Spleen (tissue), 11 donors: ENCODE measurements around the gene PPP2R3A. TPM values are rescaled to one million over a fixed set of nuclear protein-coding genes. Genes with fewer than 3 reads are reported as not detected.

Experiments used
- DNase-seq: peaks from one replicate; pipeline ENCODE4 v3.0.0-alpha.2; 2020
- H3K27ac ChIP-seq, 8 donors: fragments of 200-600 bp; sonication (generic) in 7 of 8; 1 replicate in 4 of 8; 2 replicates in 4 of 8; pipeline versions ENCODE4 v1.5.0 to v1.8.0; 2016 to 2021; ENCODE audit warnings: inconsistent platforms in 4 of 8, mild to moderate bottlenecking in 4 of 8, moderate library complexity in 1 of 8
- H3K27me3 ChIP-seq, 7 donors: fragments of 200-600 bp; sonication (generic) in 6 of 7; replicated peaks in 1 of 7; 1 replicate in 4 of 7; 2 replicates in 3 of 7; pipeline versions ENCODE4 v1.5.0 to v1.8.0; 2016 to 2021; ENCODE audit warnings: inconsistent platforms in 3 of 7, mild to moderate bottlenecking in 1 of 7
- H3K36me3 ChIP-seq, 6 donors: fragments of 200-600 bp; sonication (generic) in 5 of 6; 1 replicate in 4 of 6; 2 replicates in 2 of 6; pipeline versions ENCODE4 v1.5.0 to v1.8.0; 2016 to 2021; ENCODE audit warnings: inconsistent platforms in 2 of 6
- H3K4me1 ChIP-seq, 6 donors: fragments of 200-600 bp; sonication (generic) in 5 of 6; 1 replicate in 3 of 6; 2 replicates in 3 of 6; pipeline versions ENCODE4 v1.5.0 to v1.8.0; 2016 to 2021; ENCODE audit warnings: inconsistent platforms in 3 of 6
- H3K4me3 ChIP-seq, 8 donors: fragments of 200-600 bp; sonication (generic) in 7 of 8; 1 replicate in 4 of 8; 2 replicates in 4 of 8; pipeline versions ENCODE4 v1.5.0 to v1.8.0; 2016 to 2021; ENCODE audit warnings: inconsistent platforms in 4 of 8, mild to moderate bottlenecking in 4 of 8, moderate library complexity in 2 of 8
- H3K9me3 ChIP-seq, 8 donors: fragments of 200-600 bp; sonication (generic) in 7 of 8; 1 replicate in 4 of 8; 2 replicates in 4 of 8; pipeline versions ENCODE4 v1.5.0 to v1.8.0; 2016 to 2021; ENCODE audit warnings: inconsistent platforms in 4 of 8
- POLR2A ChIP-seq, 3 donors: fragments of 450-650 bp; IDR thresholded peaks; one replicate each; pipeline ENCODE4 v1.5.1; 2017; ENCODE audit warnings: antibody characterized with exemption in 3 of 3, mild to moderate bottlenecking in 1 of 3
- POLR2AphosphoS5 ChIP-seq, 3 donors: sonication (generic); formaldehyde crosslinking; IDR thresholded peaks; one replicate each; pipeline ENCODE4 v1.5.1; 2017; ENCODE audit warnings: antibody characterized with exemption in 3 of 3
- WGBS, 5 donors: extraction: QIAGEN DNeasy Blood & Tissue Kit in 3 of 5; methylation state at CpG; one replicate each; pipeline versions ENCODE4 v1.1.5 to v1.1.7; 2013 to 2018; 5-methylcytosine and 5-hydroxymethylcytosine counted together
- intact Hi-C: fragments of 100-400 bp; cut with DNase I; formaldehyde crosslinking; loops from one replicate; pipeline ENCODE4 v1.15.0; 2023; ENCODE audit warnings: low total_unique reads
- polyA plus RNA-seq, 3 donors: library from polyadenylated mRNA; stranded (reverse); fragments of 200-250 nt; gene quantifications; one replicate each; pipeline ENCODE4 v1.2.1, GENCODE V29; 2013
- total RNA-seq, 7 donors: library from RNA; depleted of rRNA in 3 of 7; stranded (reverse); fragments of >200 nt in 3 of 7; fragmentation: NEBNext Ultra II Directional in 4 of 7; extraction: Animal tissue kit (Norgen Biotek cat#: 25700) in 4 of 7; gene quantifications; one replicate each; pipeline versions ENCODE4 v1.1.0 to v1.2.1, GENCODE V29; 2016 to 2021
- TF ChIP-seq, protein P1 (sequence below), 11 experiments: fragments of 200-600 bp in 7 of 11; fragments of 450-650 bp in 4 of 11; sonication (generic) in 4 of 11; IDR thresholded peaks in 8 of 11; conservative IDR thresholded peaks in 3 of 11; 1 replicate in 7 of 11; 2 replicates in 4 of 11; pipeline versions ENCODE4 v1.4.0 to v1.8.0; 2016 to 2021; ENCODE audit warnings: antibody characterized with exemption in 11 of 11, inconsistent platforms in 4 of 11, mild to moderate bottlenecking in 1 of 11
- donor health status: healthy with polysubstance abuse.
- donor health status: DM: no; HTN: no; CAD: no; lungs with moderate emphysema.
- donor health status: DM: no; HTN: no; CAD: no.
- donor health status: Bipolar disorder and iron deficiency.
- donor health status: healthy.
- donor health status: DM: no; HTN: no; CAD: no.
- donor health status: DM: yes; HTN: yes; CAD: no.

The PPP2R3A gene
- total and polyA plus RNA-seq, 10 donors = 0.24 to 5.9 (median 3.1) TPM

DNA sequence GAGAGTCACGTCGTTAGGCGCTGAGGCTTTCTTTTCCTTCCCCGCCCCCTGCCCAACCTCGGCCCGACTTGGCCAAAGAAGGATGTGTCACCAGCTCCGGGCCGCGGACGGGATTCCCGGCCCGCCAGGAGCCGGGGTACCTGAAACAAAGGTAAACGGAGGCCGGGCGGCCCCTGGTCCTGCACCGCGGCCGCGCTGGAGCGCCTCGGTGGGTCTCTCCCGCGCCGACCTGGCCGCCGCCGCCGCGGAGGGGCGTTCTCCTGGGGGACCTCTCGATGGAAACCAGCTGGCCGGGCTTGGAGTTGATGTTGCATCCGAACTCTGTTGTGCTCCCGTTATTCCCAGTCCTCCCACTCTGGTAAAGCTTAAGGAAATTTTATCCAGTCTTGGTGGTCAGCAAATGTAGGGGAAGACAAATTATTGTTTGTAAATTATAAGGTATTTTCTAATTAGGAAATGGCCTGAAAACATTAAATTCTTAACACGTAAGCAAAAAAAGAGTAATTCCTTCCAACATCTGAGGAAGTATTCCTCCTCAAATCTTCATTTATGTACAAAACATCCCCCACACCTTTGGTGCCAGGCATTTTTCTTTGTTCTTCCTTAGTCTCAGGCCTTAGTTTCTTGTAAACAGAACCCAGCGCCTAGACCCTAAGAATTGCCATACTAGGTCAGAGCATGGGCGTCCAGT, 888 bp downstream of the PPP2R3A start:
- Histone ChIP-seq H3K27me3 (peaks cover 0 to 42% (median 12%) of the 10 kb centered on the region in 7 donors), H3K4me3 (peak overlapping the region; percentile 61 to 77 (median 73)), H3K9me3 (peaks cover 0 to 8% (median 5%) of the 10 kb centered on the region in 8 donors), H3K36me3 (no peaks in the 10 kb centered on the region), H3K27ac (peak overlapping the region; percentile 59 to 86 (median 82)), H3K4me1 (peaks cover 6 to 21% (median 17%) of the 10 kb centered on the region in 6 donors)
- intact Hi-C loops = no loop called here
- peak; percentile 79 for DNase-seq
- WGBS, 5 donors = 7 to 20% (median 7%) methylated on average over 13 to 38 of the region's 38 CpGs
- no peak for TF ChIP-seq POLR2A (IDR thresholded peaks at IDR 0.05)
- TF ChIP-seq POLR2AphosphoS5 (IDR thresholded peaks at IDR 0.05) = no peak
- TF ChIP-seq, protein P1, sequence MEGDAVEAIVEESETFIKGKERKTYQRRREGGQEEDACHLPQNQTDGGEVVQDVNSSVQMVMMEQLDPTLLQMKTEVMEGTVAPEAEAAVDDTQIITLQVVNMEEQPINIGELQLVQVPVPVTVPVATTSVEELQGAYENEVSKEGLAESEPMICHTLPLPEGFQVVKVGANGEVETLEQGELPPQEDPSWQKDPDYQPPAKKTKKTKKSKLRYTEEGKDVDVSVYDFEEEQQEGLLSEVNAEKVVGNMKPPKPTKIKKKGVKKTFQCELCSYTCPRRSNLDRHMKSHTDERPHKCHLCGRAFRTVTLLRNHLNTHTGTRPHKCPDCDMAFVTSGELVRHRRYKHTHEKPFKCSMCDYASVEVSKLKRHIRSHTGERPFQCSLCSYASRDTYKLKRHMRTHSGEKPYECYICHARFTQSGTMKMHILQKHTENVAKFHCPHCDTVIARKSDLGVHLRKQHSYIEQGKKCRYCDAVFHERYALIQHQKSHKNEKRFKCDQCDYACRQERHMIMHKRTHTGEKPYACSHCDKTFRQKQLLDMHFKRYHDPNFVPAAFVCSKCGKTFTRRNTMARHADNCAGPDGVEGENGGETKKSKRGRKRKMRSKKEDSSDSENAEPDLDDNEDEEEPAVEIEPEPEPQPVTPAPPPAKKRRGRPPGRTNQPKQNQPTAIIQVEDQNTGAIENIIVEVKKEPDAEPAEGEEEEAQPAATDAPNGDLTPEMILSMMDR (IDR thresholded peaks at IDR 0.05 in 8 of 11, conservative IDR thresholded peaks at IDR 0.05 in 3 of 11) = no peak

DNA sequence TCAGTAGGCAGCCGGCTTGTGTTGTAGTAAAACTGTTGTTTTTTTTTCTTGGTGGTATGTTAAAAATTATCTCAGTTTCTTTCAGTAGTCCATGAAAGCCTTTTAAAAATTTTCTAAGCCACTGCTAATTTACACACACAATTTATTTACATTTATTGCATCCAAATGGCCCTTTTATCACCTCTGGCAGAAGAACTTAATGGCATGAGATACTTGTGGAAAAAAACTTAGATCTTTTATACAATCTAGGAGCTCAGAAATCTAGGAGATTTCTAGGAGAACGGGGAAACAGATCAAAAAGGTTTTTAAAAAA, 1.4 kb downstream of the PPP2R3A start:
- WGBS, 5 donors = 84 to 91% (median 86%) methylated on average over 2 of the region's 2 CpGs
- H3K36me3 ChIP-seq = no peaks in the 10 kb centered on the region
- H3K9me3 ChIP-seq = peaks cover 0 to 3% (median under 1%) of the 10 kb centered on the region in 8 donors
- no peak overlapping the region for H3K27ac ChIP-seq
- peaks cover 0 to 42% (median 12%) of the 10 kb centered on the region in 7 donors for H3K27me3 ChIP-seq
- no peak for TF ChIP-seq POLR2AphosphoS5 (IDR thresholded peaks at IDR 0.05)
- TF ChIP-seq POLR2A (IDR thresholded peaks at IDR 0.05) = no peak
- TF ChIP-seq, protein P1 (IDR thresholded peaks at IDR 0.05 in 8 of 11, conservative IDR thresholded peaks at IDR 0.05 in 3 of 11) = no peak
- intact Hi-C loops = no loop called here
- peak overlapping the region in 5 of 8 donors; percentile 61 to 77 (median 75) for H3K4me3 ChIP-seq
- peaks cover 6 to 21% (median 17%) of the 10 kb centered on the region in 6 donors for H3K4me1 ChIP-seq
- no peak for DNase-seq

DNA sequence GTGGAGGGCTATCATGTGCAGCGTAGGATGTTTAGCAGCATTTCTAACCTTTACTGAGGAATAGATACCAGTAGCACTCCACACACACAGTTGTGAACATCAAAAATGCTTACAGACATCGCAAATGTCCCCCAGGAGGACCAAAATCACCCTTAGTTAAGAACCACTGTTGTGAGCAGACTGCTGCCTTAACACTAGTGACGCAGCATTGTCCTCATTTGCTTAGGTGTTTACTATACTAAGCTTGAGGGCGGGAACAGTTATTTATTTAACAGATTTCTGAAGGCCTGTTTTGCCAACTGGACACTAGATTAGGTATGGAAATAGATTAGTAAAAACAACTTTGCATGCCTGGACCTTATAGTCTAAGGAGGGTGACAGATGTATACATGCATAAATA, 2.3 kb downstream of the PPP2R3A start:
- H3K4me1 ChIP-seq = peaks cover 6 to 21% (median 17%) of the 10 kb centered on the region in 6 donors
- no peaks in the 10 kb centered on the region for H3K9me3 ChIP-seq
- H3K36me3 ChIP-seq = no peaks in the 10 kb centered on the region
- peaks cover 0 to 42% (median 12%) of the 10 kb centered on the region in 7 donors for H3K27me3 ChIP-seq
- no peak overlapping the region for H3K27ac ChIP-seq
- DNase-seq = no peak
- no peak overlapping the region for H3K4me3 ChIP-seq
- 91 to 99% (median 95%) methylated on average over 4 of the region's 4 CpGs for WGBS, 5 donors
- TF ChIP-seq, protein P1 (IDR thresholded peaks at IDR 0.05 in 8 of 11, conservative IDR thresholded peaks at IDR 0.05 in 3 of 11) = no peak
- TF ChIP-seq POLR2A (IDR thresholded peaks at IDR 0.05) (no peak), POLR2AphosphoS5 (IDR thresholded peaks at IDR 0.05) (no peak)
- intact Hi-C loops = no loop called here

DNA sequence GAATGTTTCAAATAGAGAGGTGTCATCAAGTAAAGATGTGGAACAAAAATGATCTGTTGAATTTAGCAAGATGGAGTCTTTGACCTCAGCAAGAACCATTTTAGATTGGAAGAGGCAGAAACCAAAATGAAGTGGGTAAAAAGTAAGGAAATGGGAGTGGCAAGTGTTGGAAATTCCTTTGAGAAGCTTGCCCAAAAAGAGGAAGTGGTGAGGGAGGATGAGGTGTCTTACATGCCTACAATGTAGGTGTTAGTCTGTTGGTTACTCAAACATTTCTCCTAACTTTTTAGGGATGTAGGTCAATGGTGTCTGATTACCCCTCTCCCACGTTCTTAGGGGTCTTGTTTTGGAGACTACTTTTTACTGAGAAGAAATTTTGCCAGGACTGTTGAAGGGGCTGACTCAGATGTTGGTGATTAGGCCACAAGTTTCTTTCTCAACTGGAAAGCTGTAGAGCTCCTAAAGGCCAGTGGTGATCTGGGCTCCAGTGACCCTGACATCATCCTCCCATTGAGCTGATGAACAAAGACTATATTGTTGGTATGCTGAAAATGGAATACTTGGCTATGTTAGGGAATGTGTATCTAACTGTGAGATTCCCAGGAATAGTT, 5.1 kb downstream of the PPP2R3A start:
- no peaks in the 10 kb centered on the region for H3K36me3 ChIP-seq
- H3K9me3 ChIP-seq = no peaks in the 10 kb centered on the region
- H3K4me1 ChIP-seq = peaks cover 6 to 15% (median 12%) of the 10 kb centered on the region in 6 donors
- peaks cover 0 to 32% (median 8%) of the 10 kb centered on the region in 7 donors for H3K27me3 ChIP-seq
- DNase-seq = no peak
- intact Hi-C loops = no loop called here
- no peak overlapping the region for H3K4me3 ChIP-seq
- TF ChIP-seq, protein P1 (IDR thresholded peaks at IDR 0.05 in 8 of 11, conservative IDR thresholded peaks at IDR 0.05 in 3 of 11) = no peak
- no peak for TF ChIP-seq POLR2AphosphoS5 (IDR thresholded peaks at IDR 0.05)
- no peak for TF ChIP-seq POLR2A (IDR thresholded peaks at IDR 0.05)
- WGBS, 5 donors = 64 to 96% (median 73%) methylated on average over 1 of the region's 1 CpG
- H3K27ac ChIP-seq = no peak overlapping the region
